Gastrocnemius medialis (tissue), 4 donors: Measurements from ENCODE around the gene DYNLRB2.

ENCODE experiments used
- POLR2A ChIP-seq, 2 donors: fragments of 450-650 bp; IDR thresholded peaks; one replicate each; pipeline ENCODE4 v1.6.1; 2017; ENCODE audit warnings: antibody characterized with exemption in 2 of 2, mild to moderate bottlenecking in 2 of 2, moderate library complexity in 2 of 2
- TF ChIP-seq, protein P1 (sequence below), 5 experiments: fragments of 450-650 bp in 3 of 5; fragments of 200-600 bp in 2 of 5; sonication (generic) in 2 of 5; IDR thresholded peaks in 4 of 5; conservative IDR thresholded peaks in 1 of 5; 1 replicate in 4 of 5; 2 replicates in 1 of 5; pipeline ENCODE4 v1.5.1; 2016 to 2019; ENCODE audit warnings: antibody characterized with exemption in 5 of 5, mild to moderate bottlenecking in 3 of 5, moderate library complexity in 3 of 5

DNA sequence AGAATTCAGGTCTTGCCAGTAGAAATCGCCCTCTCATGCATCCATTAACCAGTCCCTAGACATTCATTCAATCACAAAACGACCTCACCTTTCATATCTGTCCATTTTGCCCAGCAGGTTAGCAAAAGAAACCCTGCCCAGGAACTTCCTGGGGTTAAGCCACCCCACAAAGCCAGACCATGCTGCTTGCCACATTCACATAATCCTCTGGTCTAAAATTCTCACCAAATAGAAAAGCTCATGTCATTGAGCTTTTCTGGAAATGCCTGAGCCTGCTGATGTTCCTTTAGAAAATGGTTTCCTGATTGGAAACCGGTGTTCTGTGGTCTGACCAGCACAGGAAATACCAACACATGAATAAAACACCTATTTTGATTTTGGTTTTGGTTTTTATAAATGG lies 21.6 kb upstream of the DYNLRB2 start:
- TF ChIP-seq, protein P1, sequence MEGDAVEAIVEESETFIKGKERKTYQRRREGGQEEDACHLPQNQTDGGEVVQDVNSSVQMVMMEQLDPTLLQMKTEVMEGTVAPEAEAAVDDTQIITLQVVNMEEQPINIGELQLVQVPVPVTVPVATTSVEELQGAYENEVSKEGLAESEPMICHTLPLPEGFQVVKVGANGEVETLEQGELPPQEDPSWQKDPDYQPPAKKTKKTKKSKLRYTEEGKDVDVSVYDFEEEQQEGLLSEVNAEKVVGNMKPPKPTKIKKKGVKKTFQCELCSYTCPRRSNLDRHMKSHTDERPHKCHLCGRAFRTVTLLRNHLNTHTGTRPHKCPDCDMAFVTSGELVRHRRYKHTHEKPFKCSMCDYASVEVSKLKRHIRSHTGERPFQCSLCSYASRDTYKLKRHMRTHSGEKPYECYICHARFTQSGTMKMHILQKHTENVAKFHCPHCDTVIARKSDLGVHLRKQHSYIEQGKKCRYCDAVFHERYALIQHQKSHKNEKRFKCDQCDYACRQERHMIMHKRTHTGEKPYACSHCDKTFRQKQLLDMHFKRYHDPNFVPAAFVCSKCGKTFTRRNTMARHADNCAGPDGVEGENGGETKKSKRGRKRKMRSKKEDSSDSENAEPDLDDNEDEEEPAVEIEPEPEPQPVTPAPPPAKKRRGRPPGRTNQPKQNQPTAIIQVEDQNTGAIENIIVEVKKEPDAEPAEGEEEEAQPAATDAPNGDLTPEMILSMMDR (IDR thresholded peaks at IDR 0.05 in 4 of 5, conservative IDR thresholded peaks at IDR 0.05 in 1 of 5) = no peak
- no peak for TF ChIP-seq POLR2A (IDR thresholded peaks at IDR 0.05)
